H1 (cell line): ENCODE measurements around the gene NECAP2. TPM values are rescaled to one million over a fixed set of nuclear protein-coding genes. Genes with fewer than 3 reads are reported as not detected.
"Not testable (repeated sequence)": the region's sequence is repeated elsewhere in the genome, so short reads cannot be mapped to it uniquely, and the experiment has no call there.

Experiments
- CTCF ChIA-PET: fragments of 300-600 bp; sonication (Branson Sonifier 250); formaldehyde crosslinking; loops from one replicate; lab custom pipeline; 2021; ENCODE audit not compliant: partially characterized antibody; lab: Charles Lee
- POLR2A ChIA-PET: fragments of 300-600 bp; sonication (Branson Sonifier 250); formaldehyde crosslinking; loops from one replicate; lab custom pipeline; 2021; ENCODE audit warnings: inconsistent platforms; ENCODE audit not compliant: partially characterized antibody; lab: Charles Lee
- DNase-seq, 2 experiments: peaks; one replicate each; pipeline versions ENCODE4 v3.0.0 to v3.0.0-alpha.2; 2010 to 2022; ENCODE audit warnings: low spot score in 2 of 2, low read depth in 1 of 2, mixed read lengths in 1 of 2
- FAIRE-seq: peaks from 2 replicates; lab custom pipeline; 2011; peaks lifted over from hg19 to GRCh38; lab: Jason Lieb, UNC
- H2AFZ ChIP-seq: 2 replicates; pipeline ENCODE4 v1.8.1; 2012; ENCODE audit warnings: low read length, inconsistent platforms
- H2AK5ac ChIP-seq: 2 replicates; pipeline ENCODE4 v1.6.1; 2013; ENCODE audit warnings: low read depth, low read length
- H2BK120ac ChIP-seq: replicated peaks from 2 replicates; pipeline ENCODE3; 2013; ENCODE audit warnings: low read depth, low read length, inconsistent platforms
- H2BK12ac ChIP-seq: 2 replicates; pipeline ENCODE4 v1.6.1; 2013; ENCODE audit warnings: low read depth, low read length
- H2BK15ac ChIP-seq: 2 replicates; pipeline ENCODE4 v1.6.1; 2013; ENCODE audit warnings: low read length
- H2BK20ac ChIP-seq: 2 replicates; pipeline ENCODE4 v1.6.1; 2013; ENCODE audit warnings: low read length
- H2BK5ac ChIP-seq: 2 replicates; pipeline ENCODE4 v1.6.1; 2013; ENCODE audit warnings: low read depth, low read length
- H3K14ac ChIP-seq: 2 replicates; pipeline ENCODE4 v1.6.1; 2013; ENCODE audit warnings: inconsistent platforms; ENCODE audit not compliant: insufficient read length
- H3K18ac ChIP-seq: 2 replicates; pipeline ENCODE4 v1.6.1; 2013; ENCODE audit warnings: low read length; ENCODE audit errors: extremely low read depth
- H3K23ac ChIP-seq: 2 replicates; pipeline ENCODE4 v1.6.1; 2013; ENCODE audit warnings: inconsistent platforms; ENCODE audit not compliant: insufficient read length
- H3K23me2 ChIP-seq: 2 replicates; pipeline ENCODE4 v1.6.1; 2013; ENCODE audit warnings: low read depth, low read length
- H3K27ac ChIP-seq: 2 replicates; pipeline ENCODE4 v1.6.1; 2011; ENCODE audit warnings: low read depth, low read length, inconsistent platforms
- H3K27me3 ChIP-seq, 4 experiments: replicated peaks in 1 of 4; 1 replicate in 1 of 4; 2 replicates in 3 of 4; pipeline versions ENCODE4 v1.6.1 to v1.8.1; 2011 to 2013; ENCODE audit warnings: low read length in 3 of 4, mild to moderate bottlenecking in 3 of 4, inconsistent platforms in 2 of 4, mixed read lengths in 2 of 4, moderate library complexity in 1 of 4; ENCODE audit not compliant: control insufficient read depth in 3 of 4, insufficient read depth in 3 of 4; ENCODE audit errors: extremely low read depth in 1 of 4
- H3K36me3 ChIP-seq, 4 experiments: 2 replicates each; pipeline versions ENCODE4 v1.6.1 to v1.8.1; 2011 to 2013; ENCODE audit warnings: mild to moderate bottlenecking in 4 of 4, low read length in 3 of 4, moderate library complexity in 2 of 4, control low read depth in 1 of 4, inconsistent platforms in 1 of 4; ENCODE audit not compliant: insufficient read depth in 4 of 4, control insufficient read depth in 2 of 4
- H3K4ac ChIP-seq: replicated peaks from 2 replicates; pipeline ENCODE3; 2013; ENCODE audit warnings: low read length, low read depth, mixed read lengths, inconsistent platforms; ENCODE audit not compliant: insufficient read length
- H3K4me1 ChIP-seq, 4 experiments: replicated peaks in 1 of 4; 1 replicate in 1 of 4; 2 replicates in 3 of 4; pipeline versions ENCODE4 v1.6.1 to v1.8.1; 2011 to 2013; ENCODE audit warnings: low read length in 3 of 4, inconsistent platforms in 2 of 4, mixed read lengths in 1 of 4; ENCODE audit not compliant: insufficient read depth in 4 of 4, control insufficient read depth in 3 of 4
- H3K4me2 ChIP-seq, 2 experiments: 2 replicates each; pipeline versions ENCODE4 v1.6.1 to v1.8.1; 2011 to 2013; ENCODE audit warnings: low read depth in 2 of 2, low read length in 2 of 2, control low read depth in 1 of 2, inconsistent platforms in 1 of 2, mild to moderate bottlenecking in 1 of 2; ENCODE audit not compliant: insufficient read depth in 1 of 2
- H3K4me3 ChIP-seq, 4 experiments: fragments of 200-600, 300-600 bp in 1 of 4; sonication (generic), shearing (Covaris generic), sonication (Bioruptor Twin) in 1 of 4; 2 replicates each; pipeline versions ENCODE4 v1.5.1 to v1.8.1; 2011 to 2016; ENCODE audit warnings: low read length in 4 of 4, low read depth in 3 of 4, control low read depth in 2 of 4, inconsistent platforms in 2 of 4, mild to moderate bottlenecking in 2 of 4, mixed read lengths in 1 of 4, moderate library complexity in 1 of 4; ENCODE audit not compliant: insufficient read depth in 2 of 4; ENCODE audit errors: extremely low read depth in 1 of 4
- H3K56ac ChIP-seq: replicated peaks from 2 replicates; pipeline ENCODE3; 2013; ENCODE audit warnings: low read depth, mild to moderate bottlenecking, mixed read lengths, low read length, inconsistent platforms; ENCODE audit not compliant: insufficient read length
- H3K79me1 ChIP-seq: 2 replicates; pipeline ENCODE4 v1.6.1; 2013; ENCODE audit warnings: low read depth, low read length, control low read depth
- H3K79me2 ChIP-seq, 2 experiments: 2 replicates each; pipeline versions ENCODE4 v1.6.1 to v1.8.1; 2012 to 2013; ENCODE audit warnings: low read length in 2 of 2, mild to moderate bottlenecking in 2 of 2, inconsistent platforms in 1 of 2; ENCODE audit not compliant: insufficient read depth in 2 of 2, control insufficient read depth in 1 of 2
- H3K9ac ChIP-seq, 4 experiments: replicated peaks in 1 of 4; 1 replicate in 1 of 4; 2 replicates in 3 of 4; pipeline versions ENCODE4 v1.6.1 to v1.8.1; 2011 to 2013; ENCODE audit warnings: low read depth in 3 of 4, low read length in 3 of 4, control low read depth in 2 of 4, mild to moderate bottlenecking in 2 of 4, moderate library complexity in 2 of 4, inconsistent platforms in 1 of 4; ENCODE audit errors: extremely low read depth in 1 of 4
- H3K9me3 ChIP-seq, 2 experiments: 2 replicates each; pipeline versions ENCODE4 v1.6.1 to v1.8.1; 2012 to 2013; ENCODE audit warnings: mild to moderate bottlenecking in 2 of 2, moderate library complexity in 2 of 2, control low read depth in 1 of 2, inconsistent platforms in 1 of 2, low read depth in 1 of 2, low read length in 1 of 2, mixed read lengths in 1 of 2; ENCODE audit not compliant: insufficient read depth in 2 of 2
- H4K20me1 ChIP-seq, 2 experiments: replicated peaks in 1 of 2; 2 replicates each; pipeline versions ENCODE3 to v1.8.1; 2011 to 2013; ENCODE audit warnings: inconsistent platforms in 2 of 2, low read length in 2 of 2, mild to moderate bottlenecking in 1 of 2; ENCODE audit not compliant: insufficient read depth in 2 of 2, control insufficient read depth in 1 of 2
- H4K5ac ChIP-seq: 2 replicates; pipeline ENCODE4 v1.6.1; 2013; ENCODE audit warnings: low read length, low read depth, mixed read lengths, inconsistent platforms; ENCODE audit not compliant: insufficient read length
- H4K8ac ChIP-seq: 2 replicates; pipeline ENCODE4 v1.8.0; 2013; ENCODE audit warnings: mild to moderate bottlenecking, moderate library complexity, low read length, inconsistent platforms; ENCODE audit not compliant: insufficient read depth; ENCODE audit errors: extremely low read depth
- H4K91ac ChIP-seq: replicated peaks from 2 replicates; pipeline ENCODE3; 2013; ENCODE audit warnings: low read length, mixed read lengths, inconsistent platforms; ENCODE audit not compliant: insufficient read length
- WGBS, 2 experiments: shearing (Covaris generic) in 1 of 2; methylation state at CpG; one replicate each; pipeline versions ENCODE4 v1.1.6 to v1.1.7; 2013 to 2015; ENCODE audit warnings: low lambda C conversion rate in 2 of 2, mixed read lengths in 2 of 2, inconsistent platforms in 1 of 2, low coverage in 1 of 2, missing lambda C conversion rate in 1 of 2; ENCODE audit not compliant: insufficient replicate concordance in 2 of 2, insufficient coverage in 1 of 2, insufficient read length in 1 of 2; ENCODE audit errors: extremely low coverage in 1 of 2, missing lambda C conversion rate in 1 of 2; 5-methylcytosine and 5-hydroxymethylcytosine counted together
- polyA plus RNA-seq, 7 experiments: library from polyadenylated mRNA; depleted of rRNA in 3 of 7; stranded (reverse) in 5 of 7; unstranded in 2 of 7; fragments of >200 nt in 5 of 7; fragments of 200-250 nt in 2 of 7; gene quantifications; 1 replicate in 5 of 7; 2 replicates in 1 of 7; 4 replicates in 1 of 7; pipeline versions ENCODE4 v1.2.1 to v1.2.3, GENCODE V29; 2011 to 2013; ENCODE audit warnings: missing spikeins in 2 of 7, mixed read lengths in 2 of 7
- total RNA-seq: library from RNA; stranded (reverse); fragmentation: NEBNext Ultra II Directional; extraction: Animal tissue kit (Norgen Biotek cat#: 25700); gene quantifications from 2 replicates; pipeline ENCODE4 v1.2.1, GENCODE V29; 2021

NECAP2 gene
- total and polyA plus RNA-seq, 2 of the 8 experiments (the other 6 are each of a cell fraction or from before 2014, with no cell fraction given), result 24.4 to 29.7 TPM

DNA sequence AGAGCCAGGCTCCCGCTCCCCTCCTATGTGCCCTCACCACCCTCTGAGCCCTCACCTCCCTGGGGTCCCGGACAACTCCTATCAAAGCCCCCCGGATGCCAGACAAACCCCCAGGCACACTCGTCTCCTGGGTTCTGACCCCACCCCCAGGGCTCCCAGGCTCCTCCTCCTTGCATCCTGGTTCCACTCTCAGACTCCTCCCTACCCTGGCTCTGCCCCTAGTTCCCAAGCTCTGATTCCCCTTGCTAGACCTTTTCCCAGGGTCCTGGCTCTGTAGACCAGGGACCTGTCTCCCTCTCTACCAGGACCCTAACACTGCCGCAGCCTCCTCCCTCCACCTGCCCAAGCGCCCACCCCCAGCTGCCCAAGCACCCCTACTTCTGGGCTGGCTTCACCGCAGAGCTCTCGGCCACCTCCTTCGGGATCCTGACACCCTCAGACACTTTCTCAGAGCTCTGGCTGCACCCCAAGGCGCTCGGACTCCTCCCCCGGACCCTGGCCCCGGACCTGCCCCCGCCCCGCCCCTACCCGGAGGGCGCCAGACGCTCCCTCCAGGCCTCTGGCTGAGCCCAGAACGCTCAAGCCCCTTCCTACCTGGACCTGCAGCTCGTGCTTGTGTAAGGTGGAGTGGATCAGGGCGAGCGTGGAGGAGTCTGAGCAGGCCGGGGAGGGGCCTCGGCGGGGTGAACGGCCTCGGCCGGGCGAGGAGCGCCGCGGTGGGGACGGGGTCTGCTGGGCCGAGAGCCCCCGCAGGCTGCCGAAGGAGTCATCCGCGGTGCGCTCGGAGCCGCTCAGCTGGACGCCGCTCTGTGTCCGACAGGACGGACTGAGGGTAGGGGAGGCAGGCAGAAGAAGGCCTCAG lies 43.3 kb downstream of the NECAP2 start:
- not testable (repeated sequence) for H3K79me1 ChIP-seq, DNase-seq
- H3K36me3 ChIP-seq, result peaks cover 0 to 15% (median 4%) of the 10 kb centered on the region in 4 experiments; a peak in 5 of 8 replicates

More for the DNA sequence above, 43.3 kb downstream of the NECAP2 start:
- H3K4me1 ChIP-seq, H2AK5ac ChIP-seq, H4K8ac ChIP-seq, H3K9ac ChIP-seq, H3K23ac ChIP-seq, FAIRE-seq, H2BK15ac ChIP-seq, H4K20me1 ChIP-seq, H3K23me2 ChIP-seq, H3K9me3 ChIP-seq, H4K5ac ChIP-seq, H3K79me2 ChIP-seq, H4K91ac ChIP-seq, H3K4me3 ChIP-seq, H3K4me2 ChIP-seq, H3K56ac ChIP-seq, H3K18ac ChIP-seq, H2BK20ac ChIP-seq, H2BK5ac ChIP-seq, H3K4ac ChIP-seq, H2BK120ac ChIP-seq, H3K27me3 ChIP-seq, H3K14ac ChIP-seq, H2BK12ac ChIP-seq, H3K27ac ChIP-seq, H2AFZ ChIP-seq: not testable (repeated sequence)
- ChIA-PET CTCF (interaction anchor here (0.6 to 1.5 kb wide), 7 partner anchors 9 to 405 kb away, joined by 3 to 6 read pairs (median 3); no protein-coding TSS in a partner anchor), POLR2A (interaction anchor here (1.2 to 1.8 kb wide), 2 partner anchors 10 to 18 kb away, joined by 3 to 4 read pairs; no protein-coding TSS in a partner anchor)
- 96% methylated on average over 15 of the region's 45 CpGs; no CpG with 5 or more reads in 1 of the 2 experiments for WGBS, 2 experiments
